ENCODE measurements around the gene KLHL42.

Gene KLHL42

DNA sequence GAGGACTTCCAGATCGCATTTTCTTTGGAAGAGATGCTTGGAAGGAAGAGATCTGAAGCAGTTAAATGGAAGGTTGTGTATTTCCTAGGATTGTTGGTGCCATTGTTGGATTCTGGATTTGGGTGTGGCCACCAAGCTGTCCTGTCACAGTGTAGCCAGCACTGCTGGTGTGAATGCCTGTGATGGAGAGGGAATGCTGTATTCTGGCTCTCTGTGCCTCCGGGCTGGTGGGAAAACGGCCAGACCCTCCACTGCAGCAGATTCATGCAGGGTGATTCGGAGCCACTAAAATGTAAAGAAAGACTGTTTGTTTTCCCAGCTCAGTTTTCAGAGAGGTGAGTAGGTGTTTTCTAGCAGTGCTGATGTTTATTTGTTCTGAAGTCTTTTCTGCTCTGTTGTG is 30.7 kb downstream of the KLHL42 start:
- no peak for DNase-seq (ENCODE audit: low spot score)
- no peak for TF ChIP-seq CTCF (IDR thresholded peaks at IDR 0.05; ENCODE audit: extremely low read depth, missing control alignments)

DNA sequence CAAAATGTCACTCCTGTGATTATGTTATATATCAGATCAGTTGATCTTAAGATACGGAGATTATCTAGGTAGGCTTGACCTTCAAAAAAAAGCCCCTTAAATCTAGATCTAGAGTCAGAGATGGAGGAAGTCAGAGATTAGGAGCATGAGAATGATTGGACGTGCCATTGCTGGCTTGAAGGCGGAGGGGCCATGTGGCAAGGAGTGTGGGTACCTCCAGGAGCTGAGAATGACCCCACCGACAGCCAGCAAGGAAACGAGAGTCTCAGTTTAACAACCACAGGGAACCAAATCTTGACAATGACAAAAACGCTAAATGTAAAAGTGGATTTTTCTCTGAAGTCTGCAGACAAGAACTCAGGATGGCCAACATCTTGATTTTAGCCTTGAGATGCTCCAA is 32.5 kb downstream of the KLHL42 start:
- TF ChIP-seq CTCF (IDR thresholded peaks at IDR 0.05; ENCODE audit: extremely low read depth, missing control alignments), result no peak

DNA sequence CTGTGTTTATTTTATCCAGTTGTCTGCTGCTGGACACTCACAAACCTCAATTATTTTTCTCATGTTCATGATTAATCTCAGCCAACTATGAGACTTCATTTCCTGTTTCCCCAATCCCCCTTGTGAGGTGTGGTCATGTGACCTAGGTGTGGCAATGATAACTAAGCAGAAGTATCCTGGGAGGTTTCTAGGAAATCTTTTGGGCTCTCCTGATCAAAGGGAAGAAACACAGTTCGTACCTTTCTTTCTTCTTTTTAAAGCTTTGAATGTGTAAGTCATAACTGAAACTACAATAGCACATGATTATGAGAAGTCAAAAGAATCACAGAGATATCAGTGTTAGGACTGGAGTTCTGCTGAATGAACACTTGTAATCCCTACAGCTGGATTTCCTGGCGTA is 34.4 kb downstream of the KLHL42 start:
- no peak for TF ChIP-seq CTCF (IDR thresholded peaks at IDR 0.05; ENCODE audit: extremely low read depth, missing control alignments)
- no peak for DNase-seq (ENCODE audit: low spot score)

More for the DNA sequence above, 32.5 kb downstream of the KLHL42 start:
- DNase-seq (ENCODE audit: low spot score), result no peak

GRCh38 chr12:27814851-27815591 is 35.0 kb downstream of the KLHL42 start:
- TF ChIP-seq CTCF (IDR thresholded peaks at IDR 0.05; ENCODE audit: extremely low read depth, missing control alignments), result no peak
- no peak for DNase-seq (ENCODE audit: low spot score)

- DNase-seq (ENCODE audit: low spot score), result no peak
- TF ChIP-seq CTCF (IDR thresholded peaks at IDR 0.05; ENCODE audit: extremely low read depth, missing control alignments), result no peak
These were observed 37.7 kb downstream of the KLHL42 start for GRCh38 chr12:27817766-27818165.

- no peak for TF ChIP-seq CTCF (IDR thresholded peaks at IDR 0.05; ENCODE audit: extremely low read depth, missing control alignments)
- DNase-seq (ENCODE audit: low spot score), result no peak
These were observed 38.4 kb downstream of the KLHL42 start for GRCh38 chr12:27818401-27818918.

GRCh38 chr12:27820564-27820963 is 40.5 kb downstream of the KLHL42 start:
- TF ChIP-seq CTCF (IDR thresholded peaks at IDR 0.05; ENCODE audit: extremely low read depth, missing control alignments), result no peak
- no peak for DNase-seq (ENCODE audit: low spot score)
